K562 (cell line): Measurements from ENCODE around the gene PIK3R6. TPM values are rescaled to one million over a fixed set of nuclear protein-coding genes. Genes with fewer than 3 reads are reported as not detected.

Experiments used
- ATAC-seq: fragments of 200-7000 bp; cut with Tn5 transposase; 3 replicates; pipeline ENCODE4 v1.9.1; 2020; ENCODE audit warnings: moderate library complexity
- BruUV-seq: library from RNA; stranded (reverse); fragments of 400-500 nt; replicated peaks from 2 replicates; lab custom pipeline; 2021; lab: Mats Ljungman, UMichigan
- CTCF ChIA-PET: fragments of 300-600 bp; formaldehyde crosslinking; extraction: SDS; loops from one replicate; lab custom pipeline; 2021; ENCODE audit warnings: low intra/inter-chr PET ratio; lab: Yijun Ruan, JAX
- POLR2A ChIA-PET: fragments of 300-600, 350-650 bp; sonication (Branson Sonifier 250); formaldehyde crosslinking; extraction: SDS; loops from one replicate; lab custom pipeline; 2021; ENCODE audit warnings: antibody characterized with exemption, inconsistent platforms; lab: Yijun Ruan, JAX
- DNase-seq, 4 experiments: peaks; one replicate each; pipeline versions ENCODE4 v3.0.0 to v3.0.0-alpha.2; 2011 to 2018; ENCODE audit warnings: low spot score in 3 of 4, mixed read lengths in 3 of 4; ENCODE audit errors: extremely low read depth in 1 of 4
- FAIRE-seq: peaks from 2 replicates; lab custom pipeline; 2011; peaks lifted over from hg19 to GRCh38; lab: Jason Lieb, UNC
- H2AFZ ChIP-seq: 2 replicates; pipeline ENCODE4 v1.6.0; 2011; ENCODE audit warnings: low read depth, low read length, control low read depth, inconsistent platforms
- H3K27ac ChIP-seq: fragments of 200-600 bp; 3 replicates; pipeline ENCODE4 v1.8.0; 2011; ENCODE audit warnings: low read depth, mild to moderate bottlenecking, control low read depth, inconsistent platforms, low read length, moderate library complexity, mixed read lengths; ENCODE audit errors: extremely low read depth
- H3K27me3 ChIP-seq, 2 experiments: fragments of 300-600 bp in 1 of 2; 2 replicates in 1 of 2; 3 replicates in 1 of 2; pipeline versions ENCODE4 v1.6.0 to v1.8.0; 2011; ENCODE audit warnings: inconsistent platforms in 2 of 2, low read length in 2 of 2, mild to moderate bottlenecking in 1 of 2, mixed read lengths in 1 of 2, moderate library complexity in 1 of 2; ENCODE audit not compliant: control insufficient read depth in 2 of 2, insufficient read depth in 2 of 2
- H3K36me3 ChIP-seq: fragments of 300-600 bp; 3 replicates; pipeline ENCODE4 v1.8.0; 2011; ENCODE audit warnings: mild to moderate bottlenecking, low read length, inconsistent platforms; ENCODE audit not compliant: control insufficient read depth, insufficient read depth
- H3K4me1 ChIP-seq, 2 experiments: fragments of 200-600 bp in 1 of 2; replicated peaks in 1 of 2; 2 replicates in 1 of 2; 3 replicates in 1 of 2; pipeline versions ENCODE4 v1.5.1 to v1.8.0; 2011; ENCODE audit warnings: inconsistent platforms in 2 of 2, low read length in 2 of 2, mild to moderate bottlenecking in 1 of 2, mixed read lengths in 1 of 2, moderate library complexity in 1 of 2; ENCODE audit not compliant: control insufficient read depth in 2 of 2, insufficient read depth in 2 of 2
- H3K4me2 ChIP-seq: 2 replicates; pipeline ENCODE4 v1.6.1; 2011; ENCODE audit warnings: low read length, control low read depth, inconsistent platforms, mixed read lengths; ENCODE audit not compliant: insufficient read depth
- H3K4me3 ChIP-seq: fragments of 200-600 bp; sonication (generic), shearing (Covaris generic); 2 replicates; pipeline ENCODE4 v1.5.1; 2016; ENCODE audit warnings: control low read depth, inconsistent platforms
- H3K79me2 ChIP-seq: fragments of 200-600 bp; 3 replicates; pipeline ENCODE4 v1.8.0; 2011; ENCODE audit warnings: low read length, inconsistent platforms; ENCODE audit not compliant: control insufficient read depth, insufficient read depth
- H3K9ac ChIP-seq, 2 experiments: 2 replicates each; pipeline versions ENCODE4 v1.6.0 to v1.6.1; 2011; ENCODE audit warnings: low read depth in 2 of 2, low read length in 2 of 2, control low read depth in 1 of 2, inconsistent platforms in 1 of 2, mild to moderate bottlenecking in 1 of 2, mixed read lengths in 1 of 2; ENCODE audit not compliant: insufficient read depth in 1 of 2
- H3K9me1 ChIP-seq: one replicate; pipeline ENCODE4 v1.6.0; 2011; ENCODE audit warnings: inconsistent platforms, mild to moderate bottlenecking, low read length, moderate library complexity; ENCODE audit not compliant: control insufficient read depth, insufficient read depth
- H3K9me3 ChIP-seq: replicated peaks from 2 replicates; pipeline ENCODE4 v1.5.1; 2011; ENCODE audit warnings: low read depth, low read length, inconsistent platforms; ENCODE audit not compliant: control insufficient read depth, insufficient read depth
- H4K20me1 ChIP-seq: replicated peaks from 2 replicates; pipeline ENCODE4 v1.6.1; 2011; ENCODE audit warnings: low read length, inconsistent platforms, mixed read lengths; ENCODE audit not compliant: control insufficient read depth, insufficient read depth
- CREM ChIP-seq: IDR thresholded peaks from 2 replicates; pipeline ENCODE4 v1.6.1; 2014; ENCODE audit warnings: antibody characterized with exemption, low read depth
- DMBX1 ChIP-seq: fragments of 250-450 bp; sonication (Bioruptor Pico); IDR thresholded peaks from 2 replicates; pipeline ENCODE4 v1.8.0; 2022; ENCODE audit warnings: inconsistent platforms, mild to moderate bottlenecking, moderate library complexity, borderline replicate concordance
- HMBOX1 ChIP-seq: sonication (generic); IDR thresholded peaks from 2 replicates; pipeline ENCODE4 v1.6.1; 2016
- SMARCB1 ChIP-seq: IDR thresholded peaks from 2 replicates; pipeline ENCODE4 v1.6.1; 2011; ENCODE audit warnings: improper control_type of control experiment, low read depth; ENCODE audit not compliant: insufficient read length
- TEAD1 ChIP-seq, 2 experiments: fragments of 450-650 bp in 1 of 2; sonication (generic) in 1 of 2; formaldehyde crosslinking; IDR thresholded peaks; 2 replicates each; pipeline versions ENCODE4 v1.4.0 to v1.8.0; 2020 to 2022; ENCODE audit warnings: mild to moderate bottlenecking in 2 of 2, missing genetic modification reagents in 1 of 2
- WHSC1 ChIP-seq: IDR thresholded peaks from one replicate; pipeline ENCODE4 v1.6.1; 2012; ENCODE audit warnings: low read length, control low read depth, inconsistent platforms
- ZNF253 ChIP-seq: fragments of 250-450 bp; sonication (Bioruptor Pico); conservative IDR thresholded peaks from 2 replicates; pipeline ENCODE4 v1.6.1; 2021; ENCODE audit warnings: mild to moderate bottlenecking
- ZNF707 ChIP-seq: fragments of 250-450 bp; sonication (Bioruptor Pico); conservative IDR thresholded peaks from 2 replicates; pipeline ENCODE4 v1.8.0; 2022; ENCODE audit warnings: inconsistent platforms, mild to moderate bottlenecking, moderate library complexity
- WGBS: fragments of 100-300 bp; shearing (Covaris generic); methylation state at CpG from one replicate; pipeline ENCODE4 v1.1.6; 2016; ENCODE audit warnings: low coverage, mixed read lengths; ENCODE audit not compliant: insufficient coverage; ENCODE audit errors: missing lambda C conversion rate; 5-methylcytosine and 5-hydroxymethylcytosine counted together
- in situ Hi-C: fragments of 300-500 bp; cut with MboI; formaldehyde crosslinking; loops from 4 replicates; pipeline ENCODE4 v1.15.0; 2018; ENCODE audit warnings: inconsistent platforms, mixed read lengths
- intact Hi-C: fragments of 100-400 bp; cut with micrococcal nuclease; formaldehyde crosslinking; loops from 2 replicates; pipeline ENCODE4 v1.14.2; 2022
- polyA plus RNA-seq, 8 experiments: library from polyadenylated mRNA; depleted of rRNA in 4 of 8; stranded (reverse) in 5 of 8; unstranded in 3 of 8; fragments of >200 nt; fragmentation: Nextera tagmentation in 2 of 8; fragmentation: Illumina TruSeq in 1 of 8; extraction: Ambion mirVana in 2 of 8; extraction: Trizol in 1 of 8; gene quantifications; 2 replicates each; pipeline versions ENCODE4 v1.2.1 to v1.2.3, GENCODE V29; 2011 to 2014; ENCODE audit warnings: inconsistent platforms in 1 of 8, missing spikeins in 1 of 8
- total RNA-seq, 7 experiments: library from RNA; depleted of rRNA in 6 of 7; stranded (reverse); fragments of >200 nt in 6 of 7; fragmentation: Illumina TruSeq in 2 of 7; extraction: Trizol in 2 of 7; gene quantifications; 2 replicates each; pipeline versions ENCODE4 v1.2.1 to v1.2.3, GENCODE V29; 2011 to 2021; ENCODE audit warnings: low replicate concordance in 1 of 7

Gene PIK3R6
- total and polyA plus RNA-seq, 9 of the 15 experiments (the other 6 are each of a cell fraction or from before 2014, with no cell fraction given), result 0.04 TPM; not detected in 8

- intact Hi-C loops, result loop anchor here (10.0 kb wide), 2 partner anchors 99 to 151 kb away; partner anchors contain the start of gene CCDC42
- no peak for FAIRE-seq
- H3K4me1 ChIP-seq, result no peaks in the 10 kb centered on the region; a peak in 2 of 5 replicates
Observed at GRCh38 chr17:8896087-8896486, 28.6 kb upstream of the PIK3R6 start.

More at GRCh38 chr17:8896087-8896486, 28.6 kb upstream of the PIK3R6 start:
- Histone ChIP-seq H2AFZ (no peak overlapping the region), H4K20me1 (no peaks in the 10 kb centered on the region; the same call in 1 of the 2 replicates), H3K9ac (no peak overlapping the region), H3K4me2 (no peak overlapping the region), H3K79me2 (no peaks in the 10 kb centered on the region), H3K27ac (no peak overlapping the region), H3K27me3 (peaks cover 2 to 19% of the 10 kb centered on the region in 2 experiments; a peak in 2 of 5 replicates), H3K36me3 (no peaks in the 10 kb centered on the region), H3K9me3 (no peaks in the 10 kb centered on the region), H3K9me1 (no peaks in the 10 kb centered on the region), H3K4me3 (no peak overlapping the region)
- 3% methylated on average over 3 of the region's 3 CpGs for WGBS
- in situ Hi-C loops, result no loop called here
- DNase-seq, result no peak
- TF ChIP-seq SMARCB1, result no peak
- no peak for TF ChIP-seq TEAD1 (CRISPR knock-in tag; IDR thresholded peaks at IDR 0.05)
- TF ChIP-seq HMBOX1, result no peak
- TF ChIP-seq ZNF253 (CRISPR knock-in tag), result no peak
- TF ChIP-seq WHSC1, result no peak
- TF ChIP-seq DMBX1 (CRISPR knock-in tag), result no peak
- TF ChIP-seq ZNF707 (CRISPR knock-in tag), result no peak
- TF ChIP-seq CREM, result no peak
- BruUV-seq, result no TSS peak
- ChIA-PET CTCF (no interaction called here), POLR2A (no interaction called here)
- no peak for ATAC-seq
